RWPE1 (cell line): ENCODE results near the gene VEPH1.
A peak's percentile ranks its signal among the peaks of the same experiment; 100 is the strongest.

Experiments
- CTCF ChIA-PET: fragments of 350-600 bp; sonication (Branson Sonifier 250); formaldehyde crosslinking; extraction: SDS; loops from one replicate; lab custom pipeline; 2021; lab: Yijun Ruan, JAX
- POLR2A ChIA-PET: fragments of 400-600 bp; formaldehyde crosslinking; extraction: SDS; loops from one replicate; lab custom pipeline; 2020; ENCODE audit warnings: antibody characterized with exemption; ENCODE audit not compliant: low non-redundant PET; lab: Yijun Ruan, JAX
- DNase-seq: peaks from one replicate; pipeline ENCODE4 v3.0.0; 2012; ENCODE audit warnings: low spot score
- H3K27ac ChIP-seq: fragments of 450-650 bp; 2 replicates; pipeline ENCODE4 v1.5.1; 2017
- TF ChIP-seq, protein P1 (sequence below): fragments of 450-650 bp; conservative IDR thresholded peaks from 2 replicates; pipeline ENCODE4 v1.5.1; 2017; ENCODE audit warnings: low read depth, mild to moderate bottlenecking

VEPH1 gene

DNA sequence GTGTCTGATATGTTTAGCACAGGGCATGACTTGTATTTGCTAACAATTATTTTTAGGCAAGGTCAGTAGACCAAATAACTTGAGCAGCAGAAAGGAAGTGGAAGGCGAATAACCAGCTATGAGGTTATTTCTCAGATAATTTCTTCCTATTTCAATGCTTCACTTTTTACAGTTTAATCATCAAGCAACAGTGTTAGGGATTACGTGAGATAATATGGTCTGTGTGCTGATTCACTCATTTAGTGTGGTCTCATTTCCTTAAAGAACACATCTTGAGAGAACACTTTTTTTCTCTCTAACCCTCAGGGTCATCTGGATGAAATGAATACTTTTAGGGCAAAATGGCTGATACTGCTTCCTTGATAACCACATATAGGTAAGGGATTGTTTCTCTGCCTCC, 217.2 kb downstream of the VEPH1 start:
- H3K27ac ChIP-seq = no peak overlapping the region
- ChIA-PET POLR2A (no interaction called here), CTCF (no interaction called here)
- no peak for DNase-seq
- TF ChIP-seq, protein P1, sequence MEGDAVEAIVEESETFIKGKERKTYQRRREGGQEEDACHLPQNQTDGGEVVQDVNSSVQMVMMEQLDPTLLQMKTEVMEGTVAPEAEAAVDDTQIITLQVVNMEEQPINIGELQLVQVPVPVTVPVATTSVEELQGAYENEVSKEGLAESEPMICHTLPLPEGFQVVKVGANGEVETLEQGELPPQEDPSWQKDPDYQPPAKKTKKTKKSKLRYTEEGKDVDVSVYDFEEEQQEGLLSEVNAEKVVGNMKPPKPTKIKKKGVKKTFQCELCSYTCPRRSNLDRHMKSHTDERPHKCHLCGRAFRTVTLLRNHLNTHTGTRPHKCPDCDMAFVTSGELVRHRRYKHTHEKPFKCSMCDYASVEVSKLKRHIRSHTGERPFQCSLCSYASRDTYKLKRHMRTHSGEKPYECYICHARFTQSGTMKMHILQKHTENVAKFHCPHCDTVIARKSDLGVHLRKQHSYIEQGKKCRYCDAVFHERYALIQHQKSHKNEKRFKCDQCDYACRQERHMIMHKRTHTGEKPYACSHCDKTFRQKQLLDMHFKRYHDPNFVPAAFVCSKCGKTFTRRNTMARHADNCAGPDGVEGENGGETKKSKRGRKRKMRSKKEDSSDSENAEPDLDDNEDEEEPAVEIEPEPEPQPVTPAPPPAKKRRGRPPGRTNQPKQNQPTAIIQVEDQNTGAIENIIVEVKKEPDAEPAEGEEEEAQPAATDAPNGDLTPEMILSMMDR = no peak

DNA sequence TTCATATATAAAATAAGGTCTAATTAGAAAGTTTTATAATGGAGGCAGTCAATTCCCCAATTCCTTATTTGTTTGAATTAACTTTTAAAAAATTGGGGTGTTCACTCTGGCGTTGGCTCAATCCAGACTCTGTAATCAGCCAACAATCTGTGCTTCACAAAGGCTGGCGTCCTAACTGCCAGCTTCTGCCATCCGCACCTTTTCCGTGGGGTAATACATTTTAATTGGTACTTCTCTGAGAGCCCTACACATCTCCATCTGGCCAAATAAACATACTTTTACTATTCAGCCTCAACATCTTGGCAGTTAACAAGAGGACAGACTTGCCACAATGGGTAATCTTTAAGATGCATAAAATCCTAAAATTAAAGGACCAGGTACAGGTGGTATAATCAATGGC, 218.1 kb downstream of the VEPH1 start:
- POLR2A ChIA-PET = no interaction called here
- no peak for DNase-seq
- TF ChIP-seq, protein P1 = no peak
- CTCF ChIA-PET = no interaction called here
- no peak overlapping the region for H3K27ac ChIP-seq

DNA sequence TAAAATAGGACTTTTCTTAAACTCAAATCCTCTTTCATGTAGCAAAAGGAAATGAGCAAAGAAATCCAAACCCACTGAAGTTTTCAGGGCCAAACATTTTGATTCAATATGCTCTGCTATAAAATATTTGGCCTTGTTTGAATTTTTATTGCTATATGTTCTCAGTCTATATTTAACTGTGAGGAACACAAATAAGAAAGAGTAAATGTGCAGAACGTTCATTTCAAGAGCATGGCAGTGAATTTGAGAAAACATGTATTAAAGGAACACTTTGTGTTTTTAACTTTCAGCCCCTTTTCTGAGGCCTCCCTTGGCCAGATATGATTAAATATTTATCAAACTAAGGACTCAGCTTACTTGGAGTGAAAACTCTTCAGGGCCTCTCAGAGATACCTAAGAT, 218.5 kb downstream of the VEPH1 start:
- TF ChIP-seq, protein P1 = no peak
- CTCF ChIA-PET = no interaction called here
- no peak overlapping the region for H3K27ac ChIP-seq
- POLR2A ChIA-PET = no interaction called here
- DNase-seq = no peak

DNA sequence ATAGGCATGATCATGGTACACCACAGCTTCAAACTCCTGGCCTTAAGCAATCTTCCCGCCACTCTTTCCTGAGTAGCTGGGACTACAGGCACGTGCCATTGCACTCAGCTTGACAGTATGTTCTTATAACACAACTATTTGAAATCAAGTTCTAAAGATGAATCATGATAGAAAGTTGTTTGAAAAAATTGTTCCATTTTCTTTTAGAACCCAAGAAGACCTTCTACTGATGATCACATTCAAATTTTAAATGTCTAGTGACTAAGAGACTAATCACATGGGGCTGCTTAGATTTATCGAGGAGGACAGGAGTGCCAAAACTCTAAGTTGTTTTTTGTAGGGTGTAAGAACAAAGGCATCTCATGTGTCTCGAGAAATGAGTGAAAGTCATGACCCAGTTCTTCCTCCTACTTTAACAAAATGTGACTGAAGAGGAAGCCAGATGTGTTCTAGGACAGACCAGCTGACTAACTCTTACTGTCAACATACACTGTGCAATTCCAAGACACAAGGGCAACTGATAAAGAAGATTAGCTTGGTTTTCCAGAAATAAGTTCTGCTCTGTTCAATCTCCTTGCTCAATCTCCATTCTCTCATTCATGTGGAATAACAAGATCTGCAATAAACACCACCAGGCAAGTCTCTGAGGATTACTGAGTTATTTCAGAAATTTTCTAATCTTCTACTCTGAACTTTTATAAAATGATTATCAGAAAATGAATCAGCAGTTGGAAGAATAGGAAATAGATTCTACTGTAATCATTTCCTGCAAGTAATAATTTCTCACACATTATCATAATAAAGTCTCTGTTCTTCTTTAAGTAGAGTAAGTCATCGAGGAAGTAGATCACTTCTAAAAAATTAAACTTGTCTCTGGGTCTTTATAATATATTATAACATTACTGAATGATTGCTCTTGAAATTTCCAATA, 220.7 kb downstream of the VEPH1 start:
- CTCF ChIA-PET = interaction anchor here (0.5 to 0.9 kb wide), 2 partner anchors 10 to 30 kb away, joined by 3 to 4 read pairs; no protein-coding TSS in a partner anchor
- TF ChIP-seq, protein P1 = no peak
- POLR2A ChIA-PET = no interaction called here
- peak; percentile 33 for DNase-seq
- H3K27ac ChIP-seq = no peak overlapping the region

DNA sequence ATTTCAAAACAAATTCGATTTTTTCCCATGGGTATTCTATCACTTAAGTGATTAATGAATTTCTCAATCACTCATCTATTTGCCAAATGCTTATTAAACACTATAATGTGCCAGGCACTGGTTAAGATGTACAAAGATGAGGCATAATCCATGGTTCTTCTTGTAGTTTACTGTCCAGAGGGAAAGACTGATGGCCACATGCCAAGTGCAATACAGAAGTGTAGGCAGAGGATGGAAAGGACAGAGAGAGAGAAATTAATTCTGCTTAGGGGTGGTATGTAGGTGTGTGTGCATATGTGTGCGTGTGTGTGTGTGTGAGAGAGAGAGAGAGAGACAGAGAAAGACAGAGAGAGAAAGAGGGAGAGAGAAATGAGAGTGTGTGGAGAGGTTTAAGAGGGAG, 222.4 kb downstream of the VEPH1 start:
- ChIA-PET CTCF (no interaction called here), POLR2A (no interaction called here)
- H3K27ac ChIP-seq = no peak overlapping the region
- DNase-seq = no peak
- TF ChIP-seq, protein P1 = no peak

DNA sequence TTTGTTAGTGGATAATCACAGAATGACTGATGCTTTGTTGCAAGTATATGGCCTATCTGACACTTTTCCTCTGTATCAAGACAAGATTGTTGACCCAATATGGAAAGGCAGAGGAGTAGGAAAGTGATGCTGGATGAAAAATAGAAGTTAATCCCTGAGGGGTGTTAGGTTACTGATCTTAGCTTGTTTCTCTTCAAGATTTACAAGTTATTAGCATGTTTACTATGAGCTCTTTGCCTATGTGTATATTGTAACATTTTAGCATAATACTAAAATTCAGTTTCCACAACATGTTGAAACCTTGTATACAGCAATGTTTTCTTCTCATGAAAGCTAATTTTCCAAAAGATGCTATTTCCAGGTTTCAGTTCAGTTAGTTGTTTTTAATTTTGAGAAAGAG, 222.9 kb downstream of the VEPH1 start:
- POLR2A ChIA-PET = no interaction called here
- H3K27ac ChIP-seq = no peak overlapping the region
- TF ChIP-seq, protein P1 = no peak
- DNase-seq = no peak
- CTCF ChIA-PET = interaction anchor here (0.6 kb wide), 1 partner anchor 11 kb away, joined by 3 read pairs; no protein-coding TSS in a partner anchor
